HEK293 (cell line): ENCODE measurements around the gene MPZL1.

Experiments used
- BCL11B ChIP-seq: fragments of 450-650 bp; formaldehyde crosslinking; IDR thresholded peaks from 2 replicates; pipeline ENCODE4 v1.5.1; 2016; ENCODE audit warnings: low read depth, missing biosample characterization, missing genetic modification characterization
- CTCF ChIP-seq: fragments of 450-650 bp; formaldehyde crosslinking; IDR thresholded peaks from 2 replicates; pipeline ENCODE4 v1.5.1; 2016; ENCODE audit warnings: missing biosample characterization, missing genetic modification characterization
- REST ChIP-seq: fragments of 450-650 bp; formaldehyde crosslinking; IDR thresholded peaks from 2 replicates; pipeline ENCODE4 v1.5.1; 2016; ENCODE audit warnings: missing biosample characterization, missing genetic modification characterization
- SALL2 ChIP-seq: fragments of 450-650 bp; formaldehyde crosslinking; IDR thresholded peaks from 2 replicates; pipeline ENCODE4 v1.5.0; 2017; ENCODE audit warnings: missing biosample characterization, mild to moderate bottlenecking, missing genetic modification characterization, borderline replicate concordance
- YY1 ChIP-seq: fragments of 450-650 bp; formaldehyde crosslinking; IDR thresholded peaks from 2 replicates; pipeline ENCODE4 v1.5.1; 2018; ENCODE audit warnings: missing biosample characterization, missing genetic modification characterization
- ZFHX2 ChIP-seq: fragments of 450-650 bp; formaldehyde crosslinking; conservative IDR thresholded peaks from 2 replicates; pipeline ENCODE4 v1.5.1; 2016; ENCODE audit warnings: missing biosample characterization, missing genetic modification characterization
- ZNF10 ChIP-seq: fragments of 450-650 bp; formaldehyde crosslinking; IDR thresholded peaks from 2 replicates; pipeline ENCODE4 v1.5.1; 2017; ENCODE audit warnings: missing biosample characterization, missing genetic modification characterization
- ZNF169 ChIP-seq: fragments of 450-650 bp; formaldehyde crosslinking; IDR thresholded peaks from 2 replicates; pipeline ENCODE4 v1.5.1; 2016; ENCODE audit warnings: missing biosample characterization, missing genetic modification characterization

GRCh38 chr1:167711797-167712196 lies 10.0 kb upstream of the MPZL1 start:
- TF ChIP-seq SALL2 (tag by site-specific recombination): no peak
- no peak for TF ChIP-seq ZFHX2
- TF ChIP-seq ZNF10 (tag by site-specific recombination): no peak
- TF ChIP-seq YY1: no peak
- no peak for TF ChIP-seq CTCF (tag by site-specific recombination)
- TF ChIP-seq ZNF169 (tag by site-specific recombination): no peak
- no peak for TF ChIP-seq REST (tag by site-specific recombination)
- no peak for TF ChIP-seq BCL11B (tag by site-specific recombination)
